ENCODE data around the gene CLIP1.

- TF ChIP-seq, protein P1, sequence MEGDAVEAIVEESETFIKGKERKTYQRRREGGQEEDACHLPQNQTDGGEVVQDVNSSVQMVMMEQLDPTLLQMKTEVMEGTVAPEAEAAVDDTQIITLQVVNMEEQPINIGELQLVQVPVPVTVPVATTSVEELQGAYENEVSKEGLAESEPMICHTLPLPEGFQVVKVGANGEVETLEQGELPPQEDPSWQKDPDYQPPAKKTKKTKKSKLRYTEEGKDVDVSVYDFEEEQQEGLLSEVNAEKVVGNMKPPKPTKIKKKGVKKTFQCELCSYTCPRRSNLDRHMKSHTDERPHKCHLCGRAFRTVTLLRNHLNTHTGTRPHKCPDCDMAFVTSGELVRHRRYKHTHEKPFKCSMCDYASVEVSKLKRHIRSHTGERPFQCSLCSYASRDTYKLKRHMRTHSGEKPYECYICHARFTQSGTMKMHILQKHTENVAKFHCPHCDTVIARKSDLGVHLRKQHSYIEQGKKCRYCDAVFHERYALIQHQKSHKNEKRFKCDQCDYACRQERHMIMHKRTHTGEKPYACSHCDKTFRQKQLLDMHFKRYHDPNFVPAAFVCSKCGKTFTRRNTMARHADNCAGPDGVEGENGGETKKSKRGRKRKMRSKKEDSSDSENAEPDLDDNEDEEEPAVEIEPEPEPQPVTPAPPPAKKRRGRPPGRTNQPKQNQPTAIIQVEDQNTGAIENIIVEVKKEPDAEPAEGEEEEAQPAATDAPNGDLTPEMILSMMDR (IDR thresholded peaks at IDR 0.05 in 4 of 5, conservative IDR thresholded peaks at IDR 0.05 in 1 of 5) = no peak
- TF ChIP-seq POLR2A (IDR thresholded peaks at IDR 0.05) = no peak
These were observed 183.6 kb downstream of the CLIP1 start for GRCh38 chr12:122238861-122239260.

All from gastrocnemius medialis (tissue), 4 donors.